Stimulated activated CD8-positive, alpha-beta memory T cell treated with anti-CD3 and anti-CD28 coated beads, Interleukin-4, amount 100 ng/mL, for 48 hours (primary cell): ENCODE measurements around the gene PDGFC.
"Not testable (repeated sequence)": the region's sequence is repeated elsewhere in the genome, so short reads cannot be mapped to it uniquely, and the experiment has no call there.

ENCODE experiments used
- DNase-seq: peaks from one replicate; pipeline ENCODE4 v3.0.0-alpha.2; 2020

PDGFC gene

GRCh38 chr4:156949373-156949814 is 22.2 kb downstream of the PDGFC start:
- DNase-seq: no peak

GRCh38 chr4:156948738-156949137 is 22.9 kb downstream of the PDGFC start:
- DNase-seq: no peak

GRCh38 chr4:156948133-156948532 is 23.5 kb downstream of the PDGFC start:
- no peak for DNase-seq

GRCh38 chr4:156946516-156947424 is 24.8 kb downstream of the PDGFC start:
- no peak for DNase-seq

- no peak for DNase-seq
Measured at GRCh38 chr4:156945532-156945931, 26.1 kb downstream of the PDGFC start.

GRCh38 chr4:156942991-156943390 is 28.6 kb downstream of the PDGFC start:
- DNase-seq: no peak

GRCh38 chr4:156941940-156942548 is 29.6 kb downstream of the PDGFC start:
- DNase-seq: no peak

GRCh38 chr4:156939801-156940200 is 31.8 kb downstream of the PDGFC start:
- no peak for DNase-seq

GRCh38 chr4:156939139-156939538 is 32.5 kb downstream of the PDGFC start:
- no peak for DNase-seq

- no peak for DNase-seq
Measured at GRCh38 chr4:156934259-156934635, 37.4 kb downstream of the PDGFC start.

- no peak for DNase-seq
Measured at GRCh38 chr4:156933633-156934258, 37.9 kb downstream of the PDGFC start.

- not testable (repeated sequence) for DNase-seq
Measured at GRCh38 chr4:156932360-156932759, 39.2 kb downstream of the PDGFC start.

GRCh38 chr4:156931267-156931666 is 40.3 kb downstream of the PDGFC start:
- no peak for DNase-seq

GRCh38 chr4:156929386-156930105 is 42.1 kb downstream of the PDGFC start:
- DNase-seq: no peak

GRCh38 chr4:156924774-156925315 is 46.8 kb downstream of the PDGFC start:
- no peak for DNase-seq

GRCh38 chr4:156923525-156923924 is 48.1 kb downstream of the PDGFC start:
- DNase-seq: no peak

GRCh38 chr4:156915221-156915620 is 56.4 kb downstream of the PDGFC start:
- DNase-seq: no peak

- DNase-seq: no peak
Measured at GRCh38 chr4:156913234-156913633, 58.4 kb downstream of the PDGFC start.

- DNase-seq: no peak
Measured at GRCh38 chr4:156909010-156909409, 62.6 kb downstream of the PDGFC start.

GRCh38 chr4:156906325-156906724 is 65.3 kb downstream of the PDGFC start:
- no peak for DNase-seq

GRCh38 chr4:156901871-156902270 is 69.7 kb downstream of the PDGFC start:
- DNase-seq: no peak

- no peak for DNase-seq
Measured at GRCh38 chr4:156898373-156899117, 73.1 kb downstream of the PDGFC start.
